ENCODE results near the gene BAIAP2.
"Not testable (repeated sequence)": the region's sequence is repeated elsewhere in the genome, so short reads cannot be mapped to it uniquely, and the experiment has no call there.

The BAIAP2 gene

GRCh38 chr17:81021531-81022343, 13.2 kb upstream of the BAIAP2 start:
- no peak for DNase-seq

- DNase-seq, result no peak
Measured at GRCh38 chr17:81022344-81022676, 12.6 kb upstream of the BAIAP2 start.

- peak in 21 of 56 donors; percentile 18 to 68 (median 42) for DNase-seq
Measured at GRCh38 chr17:81025065-81025740, 9.7 kb upstream of the BAIAP2 start.

GRCh38 chr17:81025741-81026129, 9.2 kb upstream of the BAIAP2 start:
- peak in 10 of 56 donors; percentile 17 to 59 (median 39) for DNase-seq

GRCh38 chr17:81026266-81027036, 8.5 kb upstream of the BAIAP2 start:
- DNase-seq, result no peak

GRCh38 chr17:81027038-81027437, 7.9 kb upstream of the BAIAP2 start:
- DNase-seq, result peak in 5 of 56 donors; percentile 21 to 52 (median 42)

- DNase-seq, result peak in 34 of 56 donors; percentile 33 to 91 (median 68)
Measured at GRCh38 chr17:81027591-81028505, 7.1 kb upstream of the BAIAP2 start.

GRCh38 chr17:81028506-81028858, 6.5 kb upstream of the BAIAP2 start:
- no peak for DNase-seq

GRCh38 chr17:81029859-81030258, 5.1 kb upstream of the BAIAP2 start:
- DNase-seq, result no peak

- not testable (repeated sequence) for DNase-seq
Measured at GRCh38 chr17:81030312-81030711, 4.6 kb upstream of the BAIAP2 start.

GRCh38 chr17:81030741-81031565, 4.0 kb upstream of the BAIAP2 start:
- DNase-seq, result peak in 1 of 56 donors; percentile 26

- DNase-seq, result no peak
Measured at GRCh38 chr17:81031566-81032550, 3.1 kb upstream of the BAIAP2 start.

- no peak for DNase-seq
Measured at GRCh38 chr17:81032641-81033480, 2.1 kb upstream of the BAIAP2 start.

GRCh38 chr17:81033535-81034167, 1.3 kb upstream of the BAIAP2 start:
- peak in 1 of 56 donors; percentile 22 for DNase-seq

GRCh38 chr17:81034168-81034777, 678 bp upstream of the BAIAP2 start:
- DNase-seq, result peak in 1 of 56 donors; percentile 53

- DNase-seq, result peak in 3 of 56 donors; percentile 37 to 56 (median 52)
Measured at GRCh38 chr17:81035521-81036196, 708 bp downstream of the BAIAP2 start.
